H7 (cell line): ENCODE results near the gene CARHSP1. TPM values are rescaled to one million over a fixed set of nuclear protein-coding genes. Genes with fewer than 3 reads are reported as not detected.
A peak's percentile ranks its signal among the peaks of the same experiment; 100 is the strongest.
"Not testable (repeated sequence)": the region's sequence is repeated elsewhere in the genome, so short reads cannot be mapped to it uniquely, and the experiment has no call there.

ENCODE experiments used
- DNase-seq: peaks from one replicate; pipeline ENCODE4 v3.0.0; 2012
- H3K27me3 ChIP-seq: 2 replicates; pipeline ENCODE4 v1.6.0; 2011; ENCODE audit warnings: mild to moderate bottlenecking, low read length; ENCODE audit not compliant: control insufficient read depth, insufficient read depth
- H3K36me3 ChIP-seq: replicated peaks from 2 replicates; pipeline ENCODE4 v1.5.1; 2011; ENCODE audit warnings: low read length; ENCODE audit not compliant: control insufficient read depth, insufficient read depth
- H3K4me3 ChIP-seq: 2 replicates; pipeline ENCODE4 v1.5.1; 2011; ENCODE audit warnings: low read depth, mild to moderate bottlenecking, control low read depth, low read length, moderate library complexity; ENCODE audit not compliant: insufficient read depth
- total RNA-seq: library from RNA; depleted of rRNA; stranded (reverse); fragments of >200 nt; shearing (Covaris generic); gene quantifications from 2 replicates; pipeline ENCODE4 v1.2.3, GENCODE V29; 2014

Gene CARHSP1
- total RNA-seq, 1 experiment from 2014 or later, result 345 TPM

- Histone ChIP-seq H3K36me3 (peaks cover 20% of the 10 kb centered on the region), H3K4me3 (no peak overlapping the region), H3K27me3 (no peaks in the 10 kb centered on the region)
- no peak for DNase-seq
These were observed 21.7 kb downstream of the CARHSP1 start for GRCh38 chr16:8847145-8847544.

- Histone ChIP-seq H3K27me3 (no peaks in the 10 kb centered on the region), H3K4me3 (no peak overlapping the region), H3K36me3 (peaks cover 18% of the 10 kb centered on the region)
- DNase-seq, result no peak
These were observed 22.3 kb downstream of the CARHSP1 start for GRCh38 chr16:8846401-8846932.

- no peaks in the 10 kb centered on the region for H3K27me3 ChIP-seq
- no peak overlapping the region for H3K4me3 ChIP-seq
- H3K36me3 ChIP-seq, result peaks cover 16% of the 10 kb centered on the region
- no peak for DNase-seq
These were observed 23.0 kb downstream of the CARHSP1 start for GRCh38 chr16:8845699-8846298.

- DNase-seq, H3K27me3 ChIP-seq: not testable (repeated sequence)
These were observed 25.5 kb downstream of the CARHSP1 start for GRCh38 chr16:8843296-8843695.

GRCh38 chr16:8842016-8842415, 26.8 kb downstream of the CARHSP1 start:
- H3K27me3 ChIP-seq, H3K4me3 ChIP-seq, DNase-seq, H3K36me3 ChIP-seq: not testable (repeated sequence)

More at GRCh38 chr16:8843296-8843695, 25.5 kb downstream of the CARHSP1 start:
- not testable (repeated sequence) for H3K36me3 ChIP-seq, H3K4me3 ChIP-seq

- not testable (repeated sequence) for H3K4me3 ChIP-seq, DNase-seq, H3K36me3 ChIP-seq, H3K27me3 ChIP-seq
These were observed 31.2 kb downstream of the CARHSP1 start for GRCh38 chr16:8837594-8837993.

GRCh38 chr16:8836797-8837196, 32.0 kb downstream of the CARHSP1 start:
- H3K36me3 ChIP-seq, DNase-seq, H3K4me3 ChIP-seq, H3K27me3 ChIP-seq: not testable (repeated sequence)

- Histone ChIP-seq H3K27me3 (no peaks in the 10 kb centered on the region), H3K36me3 (peaks cover 5% of the 10 kb centered on the region), H3K4me3 (no peak overlapping the region)
- DNase-seq, result peak; percentile 21
These were observed 36.1 kb downstream of the CARHSP1 start for GRCh38 chr16:8832717-8833105.

- no peak overlapping the region for H3K4me3 ChIP-seq
- peak; percentile 74 for DNase-seq
- no peaks in the 10 kb centered on the region for H3K27me3 ChIP-seq
- peaks cover 5% of the 10 kb centered on the region for H3K36me3 ChIP-seq
These were observed 36.7 kb downstream of the CARHSP1 start for GRCh38 chr16:8831871-8832716.

- no peak for DNase-seq
- peaks cover 5% of the 10 kb centered on the region for H3K36me3 ChIP-seq
- no peak overlapping the region for H3K4me3 ChIP-seq
- no peaks in the 10 kb centered on the region for H3K27me3 ChIP-seq
These were observed 37.4 kb downstream of the CARHSP1 start for GRCh38 chr16:8831450-8831849.

GRCh38 chr16:8828541-8829165, 40.2 kb downstream of the CARHSP1 start:
- peaks cover 9% of the 10 kb centered on the region for H3K36me3 ChIP-seq
- H3K27me3 ChIP-seq, result no peaks in the 10 kb centered on the region
- no peak overlapping the region for H3K4me3 ChIP-seq
- no peak for DNase-seq

GRCh38 chr16:8826278-8826879, 42.4 kb downstream of the CARHSP1 start:
- no peak for DNase-seq

GRCh38 chr16:8822403-8822802, 46.4 kb downstream of the CARHSP1 start:
- H3K36me3 ChIP-seq, result peaks cover 21% of the 10 kb centered on the region
- no peak overlapping the region for H3K4me3 ChIP-seq

More at GRCh38 chr16:8826278-8826879, 42.4 kb downstream of the CARHSP1 start:
- Histone ChIP-seq H3K4me3 (no peak overlapping the region), H3K27me3 (no peaks in the 10 kb centered on the region), H3K36me3 (peaks cover 12% of the 10 kb centered on the region)

GRCh38 chr16:8819411-8820034, 49.3 kb downstream of the CARHSP1 start:
- Histone ChIP-seq H3K36me3 (peaks cover 28% of the 10 kb centered on the region), H3K4me3 (no peak overlapping the region), H3K27me3 (no peaks in the 10 kb centered on the region)
- DNase-seq, result no peak

More at GRCh38 chr16:8822403-8822802, 46.4 kb downstream of the CARHSP1 start:
- DNase-seq, result no peak
- no peaks in the 10 kb centered on the region for H3K27me3 ChIP-seq
